ENCODE measurements around the gene CNIH4.
"Not testable (repeated sequence)": the region's sequence is repeated elsewhere in the genome, so short reads cannot be mapped to it uniquely, and the experiment has no call there.

CNIH4 gene

GRCh38 chr1:224356685-224357625, at the start of gene CNIH4:
Gene CNIH4, plus strand, starts transcription at chr1:224356879. Its CDS starts 46 bp downstream, at chr1:224356925.
- peak; percentile 77 to 83 for DNase-seq (ENCODE audit: low read depth in 2 of 2)

GRCh38 chr1:224308064-224308463, 48.6 kb upstream of the CNIH4 start:
- DNase-seq (ENCODE audit: low read depth in 2 of 2): no peak

DNA sequence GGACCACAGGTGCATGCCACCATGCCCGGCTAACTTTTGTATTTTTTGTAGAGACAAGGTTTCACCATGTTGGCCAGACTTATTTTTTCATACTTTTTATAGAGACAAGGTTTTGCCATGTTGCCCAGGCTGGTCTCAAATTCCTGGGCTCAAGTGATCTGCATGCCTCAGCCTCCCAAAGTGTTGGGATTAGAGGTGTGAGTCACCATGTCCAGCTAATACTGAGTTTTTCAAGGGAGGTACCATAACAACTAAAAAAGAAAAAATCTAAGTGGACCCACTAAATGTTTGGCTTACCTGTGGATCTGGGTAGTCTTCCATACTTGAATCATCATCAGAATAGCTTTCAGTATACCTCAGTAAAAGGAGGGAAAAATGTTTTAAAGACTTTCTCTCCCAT, 45.2 kb upstream of the CNIH4 start:
- DNase-seq (ENCODE audit: low read depth in 2 of 2): not testable (repeated sequence)

DNA sequence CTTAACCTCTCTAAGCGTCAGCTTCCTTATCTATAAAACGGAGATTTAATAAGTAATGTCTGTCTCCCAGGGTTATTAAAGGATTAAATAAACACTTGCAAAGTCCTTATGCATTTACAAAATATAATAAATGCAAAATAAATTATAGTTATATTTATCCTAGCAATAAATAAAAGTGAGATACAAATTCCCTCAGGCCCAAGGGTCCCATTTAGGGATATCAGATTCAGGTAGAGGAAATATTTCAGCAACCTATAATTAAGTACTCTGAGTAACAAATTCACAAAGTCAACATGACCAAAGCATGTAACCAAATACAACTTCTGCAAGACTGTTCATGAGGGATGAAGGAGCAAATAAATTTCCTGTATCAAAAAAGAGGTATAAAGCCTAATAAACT, 44.7 kb upstream of the CNIH4 start:
- no peak for DNase-seq (ENCODE audit: low read depth in 2 of 2)

DNA sequence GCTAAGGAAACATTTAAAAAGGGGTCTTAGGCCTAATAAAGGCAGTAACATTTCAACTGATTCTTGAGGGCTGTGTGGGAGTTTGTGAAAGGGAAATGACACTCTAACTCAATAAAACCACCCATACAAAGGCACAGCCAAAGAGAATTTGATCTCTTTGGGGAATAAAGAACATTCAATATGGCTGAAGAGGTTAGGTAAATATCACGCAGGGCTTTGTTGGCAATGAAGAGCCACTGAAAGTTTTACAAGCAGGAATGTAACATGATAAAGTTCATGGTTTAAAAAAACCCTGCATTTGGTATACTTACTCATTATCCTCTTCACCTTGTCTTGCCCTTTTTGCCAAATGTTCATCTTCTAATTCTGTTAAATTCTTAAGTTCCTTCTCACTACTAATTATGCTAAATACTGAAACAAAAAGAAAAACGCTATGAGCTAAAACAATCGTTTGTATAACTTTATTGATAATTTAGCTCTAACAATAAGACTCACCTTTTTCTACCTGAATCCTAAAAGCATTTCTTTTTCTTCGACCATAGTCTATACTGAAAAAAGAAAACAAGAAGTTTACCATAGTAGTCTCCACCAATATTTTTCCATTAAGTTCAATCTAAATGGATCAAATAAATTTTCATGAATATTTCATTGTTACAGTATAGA, 39.2 kb upstream of the CNIH4 start:
- no peak for DNase-seq (ENCODE audit: low read depth in 2 of 2)

DNA sequence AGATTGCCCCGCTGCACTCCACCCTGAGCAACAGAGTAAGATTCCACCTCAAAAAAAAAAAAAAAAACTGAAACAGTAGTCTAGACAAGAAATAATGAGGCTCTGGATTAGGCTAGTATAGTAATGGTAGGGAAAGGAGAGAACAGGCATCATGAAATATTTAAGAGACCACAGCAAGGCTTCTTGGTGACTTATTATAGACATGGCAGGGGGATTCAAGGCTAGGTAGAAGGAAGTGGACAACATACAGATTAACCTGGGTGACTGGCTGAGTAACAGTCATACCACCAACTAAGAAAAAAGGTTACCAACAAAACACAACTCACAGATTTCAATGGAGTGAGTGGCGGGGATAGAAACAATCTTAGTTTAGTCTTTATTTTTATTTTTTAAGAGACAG, 35.0 kb upstream of the CNIH4 start:
- DNase-seq (ENCODE audit: low read depth in 2 of 2): no peak

GRCh38 chr1:224325959-224326358, 30.7 kb upstream of the CNIH4 start:
- no peak for DNase-seq (ENCODE audit: low read depth in 2 of 2)

GRCh38 chr1:224328644-224329043, 28.0 kb upstream of the CNIH4 start:
- DNase-seq (ENCODE audit: low read depth in 2 of 2): no peak

DNA sequence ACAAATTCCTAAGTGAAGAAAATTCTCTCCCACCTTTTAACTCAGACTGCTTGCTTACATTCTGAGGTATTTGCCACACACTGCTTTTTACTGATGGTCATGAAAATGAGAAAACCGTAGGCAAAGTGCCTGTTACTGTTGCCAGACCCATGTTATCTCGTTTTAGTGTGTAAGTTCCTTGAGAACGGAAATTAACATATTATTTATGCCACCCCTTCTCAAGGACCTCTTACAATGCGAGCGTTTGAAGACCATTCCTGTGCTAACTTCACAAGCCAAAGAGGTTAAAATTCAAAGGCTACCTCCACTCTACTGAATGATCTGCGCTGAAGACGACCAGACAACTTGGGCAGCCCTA, 27.2 kb upstream of the CNIH4 start:
- no peak for DNase-seq (ENCODE audit: low read depth in 2 of 2)

DNA sequence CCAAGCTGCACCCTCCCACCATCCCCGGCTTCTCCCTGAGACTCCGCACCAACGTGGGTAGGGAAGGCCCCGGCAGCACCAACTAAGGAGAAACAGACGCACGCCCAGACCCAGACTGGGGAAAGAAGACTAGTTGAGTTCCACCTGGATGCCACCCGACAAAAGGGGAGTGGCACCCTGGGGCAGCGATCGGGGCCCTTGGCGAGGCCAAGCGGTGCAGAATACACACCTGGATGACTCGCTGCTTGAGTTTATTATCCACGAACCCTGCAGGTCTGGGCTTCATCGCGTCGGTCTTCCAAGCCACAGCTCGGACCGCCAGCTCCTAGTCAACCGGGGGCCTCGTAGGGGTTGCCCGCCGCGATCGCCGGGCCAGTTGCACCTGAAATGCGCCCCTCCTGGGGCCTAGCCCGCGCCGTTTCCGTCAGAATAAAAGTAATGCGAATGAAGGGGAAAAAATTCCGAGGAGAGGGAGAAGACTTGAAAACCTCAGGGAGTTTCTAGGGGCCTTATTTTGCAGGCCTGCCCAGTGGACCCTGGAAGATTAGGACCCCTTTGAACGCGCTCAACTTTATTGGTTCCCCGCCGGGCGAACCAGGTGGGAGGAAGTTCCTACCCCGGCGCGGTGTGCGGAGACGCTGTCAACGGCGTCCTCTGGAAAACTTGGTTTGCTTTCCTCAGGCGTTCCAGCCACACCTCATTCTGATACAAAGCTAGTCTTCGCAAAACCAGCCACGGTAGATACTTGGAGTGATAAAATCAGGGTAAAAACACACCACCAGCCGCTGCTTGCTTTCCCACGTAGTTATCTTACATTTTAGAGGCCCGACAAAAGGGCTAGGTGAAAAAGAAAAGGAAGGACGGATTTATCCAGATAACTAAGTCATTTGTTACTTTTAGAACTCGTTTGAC, 26.6 kb upstream of the CNIH4 start, which contains the start of gene NVL:
TSS of gene NVL (minus strand) at position 331 of the 912 bp plus-strand sequence. CDS start at position 286, 45 bp downstream.
- peak; percentile 55 to 61 for DNase-seq (ENCODE audit: low read depth in 2 of 2)

GRCh38 chr1:224331326-224331725, 25.4 kb upstream of the CNIH4 start:
- no peak for DNase-seq (ENCODE audit: low read depth in 2 of 2)

DNA sequence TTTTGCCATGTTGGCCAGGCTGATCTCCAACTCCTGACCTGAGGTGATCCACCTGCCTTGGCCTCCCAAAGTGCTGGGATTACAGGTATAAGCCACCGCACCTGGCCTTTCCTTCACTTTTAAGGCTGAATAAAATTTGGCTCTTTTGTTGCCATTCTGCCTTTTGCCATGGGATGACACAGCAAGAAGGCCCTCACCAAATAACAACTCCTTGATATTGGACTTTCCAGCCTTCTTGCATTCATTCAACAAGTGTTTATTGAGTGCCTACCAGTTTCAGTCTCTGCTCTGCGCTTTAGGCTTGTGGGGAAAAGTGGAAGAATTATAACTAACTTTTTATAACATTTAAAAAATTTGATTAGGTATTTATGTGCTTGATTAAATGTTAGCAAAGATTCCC, 24.9 kb upstream of the CNIH4 start:
- no peak for DNase-seq (ENCODE audit: low read depth in 2 of 2)

- DNase-seq (ENCODE audit: low read depth in 2 of 2): no peak
Measured at GRCh38 chr1:224333309-224333926, 23.3 kb upstream of the CNIH4 start.

DNA sequence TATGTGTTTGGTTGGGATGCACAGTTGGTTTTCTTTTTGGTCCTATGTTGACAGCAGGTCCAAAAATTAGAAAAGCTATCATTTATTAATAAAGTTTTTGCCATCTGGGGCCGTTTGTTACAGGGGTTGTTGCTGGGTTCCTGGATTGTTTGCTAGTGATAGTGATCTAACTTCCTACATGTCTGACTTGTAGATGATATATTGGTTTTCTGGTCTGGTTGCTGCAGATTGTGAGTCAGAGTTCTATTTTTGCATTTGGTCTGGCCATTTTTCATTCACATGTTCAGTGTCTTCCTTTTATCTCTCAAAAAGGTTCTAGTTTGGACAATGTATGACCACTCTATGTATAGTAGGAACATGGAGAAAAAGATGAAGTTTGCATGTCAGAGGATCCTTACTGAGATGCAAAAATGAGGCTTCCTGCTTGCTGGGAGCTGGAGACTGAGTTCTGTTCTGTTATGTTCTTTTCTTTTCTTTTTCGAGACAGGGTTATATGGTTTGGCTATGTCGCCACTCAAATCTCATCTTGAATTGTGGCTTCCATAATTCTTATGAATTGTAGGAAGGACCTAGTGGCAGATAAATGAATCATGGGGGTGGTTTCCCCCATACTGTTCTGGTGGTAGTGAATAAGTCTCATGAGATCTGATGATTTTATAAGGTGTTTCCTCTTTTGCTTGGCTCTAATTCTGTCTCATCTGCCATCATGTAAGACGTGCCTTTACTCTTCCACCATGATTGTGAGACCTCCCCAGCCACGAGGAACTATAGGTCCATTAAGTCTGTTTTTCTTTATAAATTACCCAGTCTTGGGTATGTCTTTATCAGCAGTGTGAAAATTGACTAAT, 22.5 kb upstream of the CNIH4 start:
- no peak for DNase-seq (ENCODE audit: low read depth in 2 of 2)

DNA sequence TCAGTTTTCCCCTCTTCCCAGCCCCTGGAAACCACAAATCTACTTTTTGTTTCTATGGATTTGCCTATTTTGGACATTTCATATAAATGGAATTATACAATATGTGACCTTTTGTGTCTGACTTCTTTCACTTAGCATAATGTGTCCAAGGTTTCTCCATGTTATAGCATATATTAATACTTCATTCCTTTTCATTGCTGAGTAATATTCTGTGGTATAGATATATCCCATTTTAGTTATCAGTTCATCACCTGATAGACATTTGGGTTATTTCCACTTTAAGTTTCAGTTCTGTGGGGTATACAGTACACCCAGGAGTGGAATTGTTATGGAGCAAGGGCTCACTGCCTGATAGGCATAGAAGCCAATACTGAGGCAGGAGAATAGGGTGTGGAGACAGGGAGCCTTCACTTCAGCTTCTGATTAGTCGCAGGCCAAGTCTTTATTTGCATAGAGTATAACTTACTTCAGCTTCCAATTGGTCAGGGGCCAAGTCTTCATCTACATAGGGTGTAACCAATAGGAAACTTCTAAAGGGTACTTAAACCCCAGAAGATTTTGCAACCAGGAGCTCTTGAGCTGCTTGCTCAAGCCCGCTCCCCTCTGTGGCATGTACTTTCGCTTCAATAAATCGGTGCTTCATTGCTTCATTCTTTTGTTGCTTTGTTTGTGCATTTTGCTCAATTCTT, 18.4 kb upstream of the CNIH4 start:
- DNase-seq (ENCODE audit: low read depth in 2 of 2): no peak

DNA sequence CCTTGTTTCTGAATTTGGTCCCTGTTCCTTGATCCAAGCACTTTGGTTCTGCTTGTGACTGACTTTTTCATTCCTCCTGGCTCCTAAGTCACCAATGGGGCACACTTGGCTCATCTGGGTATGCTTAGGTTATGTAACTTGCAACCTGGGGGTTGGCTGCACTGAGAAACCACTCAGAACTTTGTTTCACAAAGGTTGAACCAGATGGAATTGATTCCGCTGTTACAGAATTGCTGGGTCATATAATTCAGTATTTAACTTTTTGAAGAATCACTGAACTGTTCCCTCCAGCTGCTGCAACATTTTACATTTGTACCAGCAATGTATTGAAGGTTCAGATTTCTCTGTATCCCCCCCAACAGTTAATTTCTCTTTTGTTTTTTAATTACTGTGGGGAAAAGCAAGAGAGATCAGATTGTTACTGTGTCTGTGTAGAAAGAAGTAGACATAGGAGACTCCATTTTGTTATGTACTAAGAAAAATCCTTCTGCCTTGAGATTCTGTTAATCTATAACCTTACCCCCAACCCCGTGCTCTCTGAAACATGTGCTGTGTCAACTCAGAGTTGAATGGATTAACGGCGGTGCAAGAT, 17.1 kb upstream of the CNIH4 start:
- no peak for DNase-seq (ENCODE audit: low read depth in 2 of 2)

DNA sequence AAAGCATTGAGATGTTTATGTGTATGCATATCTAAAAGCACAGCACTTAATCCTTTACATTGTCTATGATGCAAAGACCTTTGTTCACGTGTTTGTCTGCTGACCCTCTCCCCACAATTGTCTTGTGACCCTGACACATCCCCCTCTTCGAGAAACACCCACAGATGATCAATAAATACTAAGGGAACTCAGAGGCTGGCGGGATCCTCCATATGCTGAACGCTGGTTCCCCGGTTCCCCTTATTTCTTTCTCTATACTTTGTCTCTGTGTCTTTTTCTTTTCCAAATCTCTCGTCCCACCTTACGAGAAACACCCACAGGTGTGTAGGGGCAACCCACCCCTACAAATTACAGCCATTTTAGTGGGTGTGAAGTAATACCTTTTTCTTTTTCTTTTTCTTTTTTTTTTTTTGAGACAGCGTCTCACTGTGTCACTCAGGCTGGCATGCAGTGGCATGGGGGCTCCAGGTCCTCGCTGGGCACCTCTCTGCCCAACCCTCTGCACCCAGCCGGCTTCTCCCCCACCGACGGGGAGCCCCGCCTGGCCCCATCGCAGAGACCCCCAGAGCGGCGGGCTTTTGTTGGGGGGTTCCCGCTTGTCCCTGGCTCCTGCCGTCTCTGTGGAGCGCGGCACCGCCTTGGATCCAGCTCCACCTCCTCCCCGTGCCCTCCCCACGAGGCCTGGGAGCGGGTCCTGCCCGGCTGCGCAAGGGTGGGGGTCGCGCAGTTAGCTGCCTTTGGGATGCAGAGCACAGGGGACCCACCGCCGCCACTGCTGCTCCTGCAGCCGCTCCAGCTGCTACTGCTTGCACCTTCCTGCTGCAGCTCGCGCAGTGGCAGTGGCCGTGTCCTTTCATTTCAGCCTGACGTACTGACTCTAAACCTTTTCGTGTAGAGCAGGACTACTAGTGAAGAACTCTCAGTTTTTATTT, 16.0 kb upstream of the CNIH4 start:
- not testable (repeated sequence) for DNase-seq (ENCODE audit: low read depth in 2 of 2)

- no peak for DNase-seq (ENCODE audit: low read depth in 2 of 2)
Measured at GRCh38 chr1:224343679-224344078, 13.0 kb upstream of the CNIH4 start.
